Pancreas (tissue), 10 donors: ENCODE measurements around the gene PBXIP1. TPM values are rescaled to one million over a fixed set of nuclear protein-coding genes. Genes with fewer than 3 reads are reported as not detected.

ENCODE experiments used
- ATAC-seq, 4 donors: fragments of 200-7000 bp; cut with Tn5 transposase; one replicate each; pipeline versions ENCODE4 v1.8.0 to v1.9.1; 2020; ENCODE audit warnings: mild to moderate bottlenecking in 4 of 4, moderate library complexity in 4 of 4
- DNase-seq, 6 donors: peaks; one replicate each; pipeline ENCODE4 v3.0.0-alpha.2; 2020
- FAIRE-seq: peaks from 2 replicates; lab custom pipeline; 2012; peaks lifted over from hg19 to GRCh38; lab: Jason Lieb, UNC
- H3K27ac ChIP-seq, 4 donors: fragments of 200-600 bp; sonication (generic); 1 replicate in 3 of 4; 2 replicates in 1 of 4; pipeline versions ENCODE4 v1.5.0 to v1.8.0; 2020
- H3K27me3 ChIP-seq, 4 donors: fragments of 200-600 bp; one replicate each; pipeline ENCODE4 v1.8.0; 2021
- H3K36me3 ChIP-seq, 3 donors: fragments of 200-600 bp; sonication (generic) in 1 of 3; one replicate each; pipeline versions ENCODE4 v1.5.0 to v1.8.0; 2020 to 2021
- H3K4me1 ChIP-seq, 3 donors: fragments of 200-600 bp; one replicate each; pipeline ENCODE4 v1.8.0; 2021
- H3K4me3 ChIP-seq, 4 donors: fragments of 200-600 bp; sonication (generic) in 2 of 4; one replicate each; pipeline versions ENCODE4 v1.5.0 to v1.8.0; 2020 to 2021
- H3K9me3 ChIP-seq, 4 donors: fragments of 200-600 bp; one replicate each; pipeline ENCODE4 v1.8.0; 2021
- CTCF ChIP-seq, 4 donors: fragments of 200-600 bp; sonication (generic) in 3 of 4; IDR thresholded peaks; one replicate each; pipeline versions ENCODE4 v1.5.0 to v1.8.0; 2021; ENCODE audit warnings: antibody characterized with exemption in 4 of 4
- WGBS, 2 donors: extraction: QIAGEN DNeasy Blood & Tissue Kit; methylation state at CpG; one replicate each; pipeline ENCODE4 v1.1.7; 2013; 5-methylcytosine and 5-hydroxymethylcytosine counted together
- intact Hi-C, 3 donors: fragments of 100-400 bp; cut with DNase I; formaldehyde crosslinking; loops; one replicate each; pipeline versions ENCODE4 v1.11.1 to v1.14.2; 2022
- polyA plus RNA-seq, 2 donors: library from polyadenylated mRNA; stranded (reverse); fragments of 200-250 nt; gene quantifications; one replicate each; pipeline ENCODE4 v1.2.3, GENCODE V29; 2013
- total RNA-seq, 6 donors: library from RNA; stranded (reverse); fragmentation: NEBNext Ultra II Directional in 4 of 6; extraction: Animal tissue kit (Norgen Biotek cat#: 25700) in 4 of 6; gene quantifications; one replicate each; pipeline versions ENCODE4 v1.2.1 to v1.2.4, GENCODE V29; 2021 to 2023
- donor health status: healthy with polysubstance abuse.
- donor health status: DM: no; HTN: no; CAD: no; lungs with moderate emphysema.
- donor health status: DM: no; HTN: no; CAD: no.
- donor health status: control.
- donor health status: control.
- donor health status: Bipolar disorder and iron deficiency.
- donor health status: DM: yes; HTN: yes; CAD: no.
- donor health status: DM: no; HTN: no; CAD: no.
- donor health status: DM: no; HTN: no; CAD: no.
- donor health status: DM: yes; HTN: yes; CAD: no.

The PBXIP1 gene
- total and polyA plus RNA-seq, 8 donors, result 15.6 to 53.1 (median 28.4) TPM

- DNase-seq, result peak in 5 of 6 donors; percentile 70 to 77 (median 75)
- Histone ChIP-seq H3K36me3 (no peaks in the 10 kb centered on the region), H3K4me1 (peaks cover 27 to 55% (median 33%) of the 10 kb centered on the region in 3 donors), H3K9me3 (no peaks in the 10 kb centered on the region), H3K27me3 (no peaks in the 10 kb centered on the region), H3K4me3 (peak overlapping the region; percentile 58 to 87 (median 70)), H3K27ac (peak overlapping the region; percentile 80 to 98 (median 92))
- no peak for FAIRE-seq
- intact Hi-C loops, result no loop called here
- TF ChIP-seq CTCF (IDR thresholded peaks at IDR 0.05), result no peak
- no peak for ATAC-seq
- 0 to 1% methylated on average over 16 to 34 of the region's 34 CpGs for WGBS, 2 donors
These were observed 48.0 kb upstream of the PBXIP1 start for GRCh38 chr1:155003766-155004351.

- FAIRE-seq (no peak), ATAC-seq (no peak), DNase-seq (peak in 2 of 6 donors; percentile 63 to 70)
- WGBS, 2 donors, result 0 to 1% methylated on average over 28 to 37 of the region's 37 CpGs
- peak overlapping the region; percentile 80 to 98 (median 92) for H3K27ac ChIP-seq
- no peaks in the 10 kb centered on the region for H3K27me3 ChIP-seq
- TF ChIP-seq CTCF (IDR thresholded peaks at IDR 0.05), result no peak
- H3K4me1 ChIP-seq, result peaks cover 27 to 53% (median 27%) of the 10 kb centered on the region in 3 donors
- H3K36me3 ChIP-seq, result no peaks in the 10 kb centered on the region
- H3K4me3 ChIP-seq, result peak overlapping the region; percentile 58 to 87 (median 70)
- no peaks in the 10 kb centered on the region for H3K9me3 ChIP-seq
- intact Hi-C loops, result no loop called here
These were observed 47.4 kb upstream of the PBXIP1 start for GRCh38 chr1:155003227-155003765.

GRCh38 chr1:155002464-155003226 is 46.7 kb upstream of the PBXIP1 start, which contains the start of gene ZBTB7B:
ZBTB7B (plus strand) TSS chr1:155002802; CDS start chr1:155014661, 11,859 bp downstream.
- intact Hi-C loops, result no loop called here
- no peak for FAIRE-seq

More at GRCh38 chr1:155002464-155003226, 46.7 kb upstream of the PBXIP1 start, which contains the start of gene ZBTB7B:
- no peaks in the 10 kb centered on the region for H3K27me3 ChIP-seq
- peak in 5 of 6 donors; percentile 70 to 81 (median 76) for DNase-seq
- H3K9me3 ChIP-seq, result no peaks in the 10 kb centered on the region
- peak; percentile 6 to 12 (median 7) for ATAC-seq
- TF ChIP-seq CTCF (IDR thresholded peaks at IDR 0.05), result no peak
- H3K4me3 ChIP-seq, result peak within 1 kb of the TSS; percentile 58 to 87 (median 72)
- peak within 1 kb of the TSS; percentile 95 to 98 (median 97) for H3K27ac ChIP-seq
- 0 to 1% methylated on average over 17 to 33 of the region's 35 CpGs for WGBS, 2 donors
- H3K4me1 ChIP-seq, result peaks cover 22 to 47% (median 26%) of the 10 kb centered on the region in 3 donors
- no peaks in the 10 kb centered on the region for H3K36me3 ChIP-seq
